Calu3 (cell line): ENCODE data around the gene CHMP1B. TPM values are rescaled to one million over a fixed set of nuclear protein-coding genes. Genes with fewer than 3 reads are reported as not detected.

Source experiments
- BruUV-seq: library from RNA; stranded (reverse); fragments of 400-500 nt; replicated peaks from 2 replicates; lab custom pipeline; 2021; lab: Mats Ljungman, UMichigan
- CTCF ChIA-PET: fragments of 300-600 bp; sonication (Branson Sonifier 250); formaldehyde crosslinking; loops from one replicate; lab custom pipeline; 2022; ENCODE audit warnings: antibody characterized with exemption; lab: Charles Lee
- DNase-seq: peaks from one replicate; pipeline ENCODE4 v3.0.0; 2022
- H3K27ac Mint-ChIP-seq: one replicate; pipeline ENCODE4 v1.8.0; 2022; ENCODE audit warnings: mixed read lengths; ENCODE audit not compliant: unreplicated experiment
- H3K27me3 Mint-ChIP-seq: one replicate; pipeline ENCODE4 v1.8.0; 2022; ENCODE audit warnings: mixed read lengths; ENCODE audit not compliant: unreplicated experiment
- H3K36me3 Mint-ChIP-seq: one replicate; pipeline ENCODE4 v1.8.0; 2022; ENCODE audit warnings: mild to moderate bottlenecking, moderate library complexity, mixed read lengths; ENCODE audit not compliant: insufficient read depth, unreplicated experiment
- H3K4me1 Mint-ChIP-seq: one replicate; pipeline ENCODE4 v1.8.0; 2022; ENCODE audit warnings: mild to moderate bottlenecking, low read depth, mixed read lengths; ENCODE audit not compliant: unreplicated experiment
- H3K4me3 Mint-ChIP-seq: one replicate; pipeline ENCODE4 v1.8.0; 2022; ENCODE audit warnings: mild to moderate bottlenecking, low read depth, moderate library complexity, mixed read lengths; ENCODE audit not compliant: unreplicated experiment
- H3K9me3 Mint-ChIP-seq: one replicate; pipeline ENCODE4 v1.8.0; 2022; ENCODE audit warnings: low read depth, mixed read lengths; ENCODE audit not compliant: unreplicated experiment
- intact Hi-C: fragments of 100-400 bp; cut with micrococcal nuclease; formaldehyde crosslinking; loops from one replicate; pipeline ENCODE4 v1.10.0; 2022; ENCODE audit not compliant: unreplicated experiment
- total RNA-seq: library from RNA; stranded (reverse); gene quantifications from 2 replicates; pipeline ENCODE4 v1.2.3, GENCODE V29; 2022
- TF ChIP-seq, protein P1 (sequence below): fragments of 200-600 bp; IDR thresholded peaks from one replicate; pipeline ENCODE4 v1.8.0; 2022; ENCODE audit warnings: antibody characterized with exemption; ENCODE audit not compliant: unreplicated experiment

CHMP1B gene
- total RNA-seq, 1 experiment from 2014 or later: 44.4 TPM

DNA sequence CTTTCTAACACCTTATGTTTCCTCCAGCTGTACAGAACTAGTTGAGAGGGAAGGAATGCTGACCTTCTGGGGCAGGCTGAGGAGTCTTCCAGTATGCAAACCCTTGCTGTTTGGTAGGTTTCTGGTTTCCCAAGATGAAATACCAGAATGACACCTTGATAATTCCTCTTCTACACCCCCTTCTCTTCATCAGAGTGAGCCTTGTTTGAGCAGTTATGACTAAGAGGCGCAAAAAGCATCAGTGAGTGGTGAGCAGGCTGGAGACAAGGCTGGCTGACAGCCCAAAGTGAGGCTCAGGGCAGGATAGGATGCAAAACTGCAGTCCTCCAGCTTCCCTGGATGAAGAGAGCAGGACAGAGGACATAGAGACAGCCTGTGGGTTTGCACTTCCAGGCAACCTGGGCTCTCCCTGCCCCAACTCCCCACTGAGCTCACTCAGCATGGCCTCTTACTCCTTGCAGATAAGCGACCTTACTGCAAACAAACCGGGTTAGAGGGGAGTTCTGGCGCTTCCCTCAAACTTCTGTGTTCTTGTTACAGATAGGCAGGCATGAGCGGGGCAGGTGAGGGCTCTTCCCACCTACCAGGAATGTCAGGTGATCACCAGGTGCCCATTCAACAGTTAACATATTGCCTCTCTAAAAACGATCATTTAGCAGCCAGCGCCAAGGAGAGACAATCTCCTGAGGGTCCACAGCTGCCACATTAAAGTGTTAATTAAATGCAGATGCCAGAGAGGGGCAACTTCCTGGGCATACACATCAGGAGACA lies 51.5 kb downstream of the CHMP1B start:
- intact Hi-C loops: no loop called here
- H3K27me3 Mint-ChIP-seq: no peaks in the 10 kb centered on the region
- TF ChIP-seq, protein P1, sequence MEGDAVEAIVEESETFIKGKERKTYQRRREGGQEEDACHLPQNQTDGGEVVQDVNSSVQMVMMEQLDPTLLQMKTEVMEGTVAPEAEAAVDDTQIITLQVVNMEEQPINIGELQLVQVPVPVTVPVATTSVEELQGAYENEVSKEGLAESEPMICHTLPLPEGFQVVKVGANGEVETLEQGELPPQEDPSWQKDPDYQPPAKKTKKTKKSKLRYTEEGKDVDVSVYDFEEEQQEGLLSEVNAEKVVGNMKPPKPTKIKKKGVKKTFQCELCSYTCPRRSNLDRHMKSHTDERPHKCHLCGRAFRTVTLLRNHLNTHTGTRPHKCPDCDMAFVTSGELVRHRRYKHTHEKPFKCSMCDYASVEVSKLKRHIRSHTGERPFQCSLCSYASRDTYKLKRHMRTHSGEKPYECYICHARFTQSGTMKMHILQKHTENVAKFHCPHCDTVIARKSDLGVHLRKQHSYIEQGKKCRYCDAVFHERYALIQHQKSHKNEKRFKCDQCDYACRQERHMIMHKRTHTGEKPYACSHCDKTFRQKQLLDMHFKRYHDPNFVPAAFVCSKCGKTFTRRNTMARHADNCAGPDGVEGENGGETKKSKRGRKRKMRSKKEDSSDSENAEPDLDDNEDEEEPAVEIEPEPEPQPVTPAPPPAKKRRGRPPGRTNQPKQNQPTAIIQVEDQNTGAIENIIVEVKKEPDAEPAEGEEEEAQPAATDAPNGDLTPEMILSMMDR: no peak
- H3K4me3 Mint-ChIP-seq: no peak overlapping the region
- peaks cover 16% of the 10 kb centered on the region for H3K4me1 Mint-ChIP-seq
- CTCF ChIA-PET: no interaction called here
- H3K27ac Mint-ChIP-seq: no peak overlapping the region
- BruUV-seq: no TSS peak
- H3K36me3 Mint-ChIP-seq: peaks cover 10% of the 10 kb centered on the region
- DNase-seq: no peak
- H3K9me3 Mint-ChIP-seq: no peaks in the 10 kb centered on the region

Other genes with a start within 250 kb of the CHMP1B start
- gene SLC35G4, start 241.8 kb upstream of the CHMP1B start, total RNA-seq: not detected in 2 replicates
- 0.61 and 1.2 TPM in 2 replicates for gene GNAL, start 162.1 kb upstream of the CHMP1B start, total RNA-seq
- gene MPPE1, start 56.9 kb downstream of the CHMP1B start, total RNA-seq: 37.6 and 44.4 TPM in 2 replicates
- gene IMPA2, start 130.1 kb downstream of the CHMP1B start, total RNA-seq: 30.9 and 34.8 TPM in 2 replicates
- gene ANKRD62, start 242.4 kb downstream of the CHMP1B start, total RNA-seq: not detected in 2 replicates